ENCODE data around the gene FABP7.
A peak's percentile ranks its signal among the peaks of the same experiment; 100 is the strongest.
"Not testable (repeated sequence)": the region's sequence is repeated elsewhere in the genome, so short reads cannot be mapped to it uniquely, and the experiment has no call there.

FABP7 gene

DNA sequence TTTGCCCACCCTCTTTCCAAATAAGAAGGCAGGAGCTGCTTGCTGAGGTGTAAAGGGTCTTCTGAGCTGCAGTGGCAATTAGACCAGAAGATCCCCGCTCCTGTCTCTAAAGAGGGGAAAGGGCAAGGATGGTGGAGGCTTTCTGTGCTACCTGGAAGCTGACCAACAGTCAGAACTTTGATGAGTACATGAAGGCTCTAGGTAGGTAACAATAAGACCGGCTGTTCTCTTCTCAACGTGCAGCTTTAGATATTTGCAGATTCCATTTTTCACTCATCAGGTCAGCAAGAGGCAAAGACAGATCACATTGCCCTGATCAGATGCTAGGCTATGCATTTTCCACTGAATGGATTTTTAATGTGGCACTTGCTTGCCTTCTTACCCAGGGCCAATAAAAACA lies at the start of gene FABP7:
TSS of gene FABP7 (plus strand) at position 50 of the 400 bp plus-strand sequence. CDS start at position 129, 79 bp downstream.
- DNase-seq, result no peak

DNA sequence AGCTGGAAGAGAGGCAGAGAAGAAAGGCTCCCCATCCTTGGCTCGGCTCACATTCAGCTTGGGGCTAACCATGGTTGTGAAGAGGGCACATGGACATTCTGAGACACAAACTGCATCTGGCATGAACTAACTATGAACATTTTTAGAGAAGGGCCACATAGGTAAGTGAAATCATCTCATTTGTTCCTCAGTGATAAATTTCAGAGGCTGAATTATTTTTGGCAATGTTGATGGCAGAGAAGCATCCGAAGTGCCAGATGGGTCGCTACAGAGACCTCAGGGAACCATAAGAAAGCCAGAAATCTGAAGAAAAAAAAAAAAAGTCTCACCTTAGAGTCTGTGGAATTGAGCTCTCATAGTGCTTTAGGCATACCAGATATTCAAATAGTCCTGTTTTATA lies 49.2 kb upstream of the FABP7 start:
- DNase-seq, result no peak

DNA sequence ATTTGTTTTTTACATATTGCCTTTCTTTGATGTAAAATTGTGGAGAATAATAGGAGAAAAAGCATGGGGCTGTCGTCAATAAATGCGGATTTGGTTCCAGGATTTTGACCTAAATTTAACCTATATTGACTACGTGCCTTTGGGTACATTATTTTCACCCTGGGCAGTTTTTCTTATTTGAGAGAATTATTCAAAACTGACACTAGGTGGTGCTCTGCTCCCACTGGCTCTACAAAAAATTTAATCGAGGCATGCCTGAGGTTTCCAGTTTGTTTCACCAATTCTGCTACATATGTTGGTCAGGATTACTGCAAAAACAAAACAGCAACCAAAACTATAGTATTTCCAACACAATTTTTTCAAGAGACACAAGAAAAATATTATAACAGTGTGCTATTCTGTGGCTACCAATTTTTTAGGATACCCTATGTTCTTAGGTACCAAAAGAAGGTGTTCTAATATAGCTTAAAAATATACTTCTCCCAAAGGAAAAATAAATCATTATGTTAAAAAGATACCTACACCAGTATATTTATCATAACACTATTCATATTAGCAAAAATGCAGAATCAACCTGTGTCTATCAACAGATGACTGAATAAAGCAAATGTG lies 48.6 kb upstream of the FABP7 start:
- peak; percentile 43 for DNase-seq

DNA sequence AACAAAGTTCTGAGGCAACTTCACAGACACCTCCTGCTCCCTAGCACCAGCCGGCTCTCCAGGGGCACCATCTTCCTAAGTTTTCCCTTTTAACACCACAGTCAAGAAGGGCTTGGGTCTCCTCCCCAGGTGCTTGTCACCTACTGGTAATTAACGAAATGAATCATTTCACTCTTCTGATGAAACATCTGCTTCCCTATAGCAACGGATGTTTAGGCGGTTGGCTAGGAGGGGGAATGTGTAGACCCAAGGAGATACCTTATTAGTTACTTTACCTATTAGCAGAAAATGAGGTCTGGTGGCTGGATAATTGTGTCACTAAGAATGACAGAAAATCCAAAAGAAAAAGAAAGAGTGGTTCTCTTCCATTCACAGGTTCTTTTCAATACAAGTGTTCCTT lies 46.3 kb upstream of the FABP7 start:
- DNase-seq, result no peak

DNA sequence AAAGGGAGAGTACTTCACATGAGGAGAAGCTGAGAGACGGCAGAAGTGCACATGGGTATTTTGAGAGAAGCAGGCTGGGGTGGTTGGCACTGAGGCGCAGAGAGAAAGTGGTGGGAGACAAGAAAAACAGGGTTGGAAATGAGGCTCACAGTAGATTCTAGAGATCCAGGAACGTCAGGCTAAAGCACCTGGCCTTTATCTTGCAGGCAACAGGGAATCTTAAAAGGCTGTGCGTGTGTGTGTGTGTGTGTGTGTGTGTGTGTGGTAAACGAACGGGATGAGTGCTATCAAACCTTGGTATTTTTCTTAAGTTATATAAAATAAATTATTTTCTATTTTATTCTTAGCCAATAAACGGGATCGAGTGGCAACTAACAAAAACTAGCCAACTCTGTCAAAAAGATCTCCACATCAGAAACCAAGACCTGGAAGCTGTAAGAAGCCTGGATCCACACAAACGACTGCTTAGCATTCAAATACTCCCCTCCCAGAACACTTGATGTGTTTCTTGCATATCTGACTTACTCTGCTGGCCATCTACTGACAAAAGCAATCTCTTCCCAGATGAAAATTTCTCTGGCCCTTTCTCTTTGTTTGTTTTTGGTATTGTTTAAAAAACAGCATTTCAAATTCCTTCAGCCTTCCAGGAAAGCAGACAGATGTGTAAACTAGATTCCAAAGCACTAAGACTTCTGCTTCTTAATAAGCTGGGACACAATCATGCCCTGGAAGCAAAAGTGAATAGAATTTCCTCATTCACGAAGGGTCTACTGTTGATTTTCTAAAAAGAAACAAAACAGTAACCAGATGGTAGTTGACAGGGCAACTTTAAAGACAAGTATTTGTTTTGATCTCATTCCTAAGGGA lies 44.8 kb upstream of the FABP7 start:
- DNase-seq, result no peak

DNA sequence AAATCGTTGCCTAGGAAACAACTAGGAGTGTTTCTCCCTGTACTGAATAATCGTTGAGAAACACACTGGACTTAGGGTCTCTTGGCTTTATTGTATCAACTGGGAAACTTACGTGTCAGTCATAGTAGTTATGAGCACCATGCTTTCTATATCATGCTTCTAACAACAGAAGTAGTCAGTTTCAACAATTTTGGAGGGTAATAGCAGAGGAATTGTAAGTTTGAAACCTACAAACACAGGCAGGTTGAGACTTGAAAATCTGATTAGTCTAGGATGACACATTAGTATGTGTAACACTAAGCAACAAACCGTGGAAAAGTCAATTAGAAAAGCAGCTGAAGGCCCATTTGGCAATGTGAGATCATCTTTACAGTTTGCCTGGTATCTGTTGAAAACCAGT lies 43.9 kb upstream of the FABP7 start:
- no peak for DNase-seq

DNA sequence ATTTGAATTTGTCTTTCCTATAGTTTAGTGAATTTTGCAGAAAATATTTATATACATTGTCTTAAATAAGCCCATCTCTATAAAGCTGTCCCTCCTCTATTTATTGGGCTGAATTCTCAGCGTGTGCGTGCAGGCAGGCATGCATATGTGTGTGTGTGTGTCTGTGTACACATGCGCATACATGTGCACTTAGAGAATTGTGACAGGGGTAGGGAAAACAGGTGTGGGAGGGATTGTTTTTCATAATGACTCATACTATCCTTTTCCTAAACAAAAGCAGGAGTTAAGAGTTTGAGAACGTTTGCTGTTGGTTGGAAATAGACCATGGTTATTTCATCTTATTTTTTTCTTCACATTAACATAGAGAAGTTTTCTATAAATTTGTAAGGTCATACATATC lies 43.4 kb upstream of the FABP7 start:
- no peak for DNase-seq

DNA sequence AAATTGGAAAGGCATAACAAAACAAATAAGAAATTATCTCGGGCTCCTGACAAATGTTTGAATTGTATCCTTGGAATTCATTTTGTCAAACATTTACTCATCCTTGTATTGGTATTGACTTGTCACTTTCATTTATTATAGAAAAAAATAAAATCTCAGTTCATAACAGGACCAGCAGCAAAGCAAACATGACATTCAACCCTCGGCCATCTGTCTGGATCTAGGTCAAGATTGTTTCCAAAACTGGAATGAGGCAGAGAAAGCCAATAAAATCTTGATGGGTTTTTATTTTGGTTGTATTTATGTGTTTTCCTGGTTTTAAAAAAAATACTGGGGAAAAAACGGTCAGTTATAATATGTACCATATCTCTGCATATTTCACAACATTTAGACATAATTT lies 42.9 kb upstream of the FABP7 start:
- DNase-seq, result no peak

DNA sequence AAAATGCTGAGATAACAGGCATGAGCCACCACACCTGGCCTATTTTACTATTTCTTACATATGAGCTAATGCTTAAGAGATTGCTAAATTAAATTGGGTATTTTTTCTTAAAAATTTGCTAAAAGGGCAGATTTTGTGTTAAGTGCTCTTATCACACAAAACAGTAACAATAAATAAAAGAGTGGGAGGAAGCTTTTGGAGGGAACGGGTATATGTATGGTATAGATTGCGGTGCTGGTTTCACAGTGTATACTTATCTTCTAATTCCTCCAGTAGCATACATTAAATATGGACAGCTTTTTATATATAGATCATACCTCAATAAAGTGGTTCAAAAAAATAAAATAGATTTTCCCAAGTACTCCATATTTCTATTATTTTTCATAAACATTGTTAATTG lies 39.4 kb upstream of the FABP7 start:
- no peak for DNase-seq

DNA sequence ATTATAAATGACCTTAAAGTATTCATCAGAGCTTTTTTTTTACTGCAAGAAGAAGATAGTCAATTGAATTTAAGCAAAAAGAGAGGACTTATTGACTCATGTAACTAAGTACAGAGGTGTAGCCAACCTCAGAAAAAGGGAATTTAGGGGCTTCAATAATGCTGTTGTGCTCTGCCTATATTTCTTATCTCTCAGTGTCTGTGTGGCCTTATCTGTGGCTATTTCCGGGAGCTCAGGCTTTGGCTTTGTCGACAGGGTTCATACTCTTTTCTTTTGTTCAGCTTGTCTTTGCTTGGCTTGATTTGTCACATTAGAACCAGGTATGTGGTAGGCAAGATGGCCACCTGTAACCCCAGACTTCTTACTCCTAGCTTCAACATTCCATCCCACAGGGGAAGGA lies 38.6 kb upstream of the FABP7 start:
- DNase-seq, result no peak

DNA sequence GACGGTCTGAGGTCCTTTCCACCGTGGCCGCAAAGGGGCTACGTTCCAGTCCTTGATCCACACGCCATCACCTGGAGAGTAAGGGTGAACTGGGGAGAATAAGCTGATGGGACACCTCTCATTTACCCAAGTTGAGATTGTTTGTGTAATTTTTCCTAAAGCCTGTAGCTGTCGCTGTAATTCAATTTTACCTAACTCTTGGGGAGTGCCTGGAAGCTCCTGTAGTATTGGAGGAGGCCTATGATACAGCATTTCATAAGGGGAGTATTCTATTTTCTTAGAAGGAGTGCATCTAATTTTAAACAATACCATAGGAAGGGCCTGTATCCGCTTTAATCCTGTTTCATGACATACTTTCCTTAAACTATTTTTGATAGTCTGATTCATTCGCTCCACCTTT lies 35.3 kb upstream of the FABP7 start:
- DNase-seq, result peak; percentile 28

DNA sequence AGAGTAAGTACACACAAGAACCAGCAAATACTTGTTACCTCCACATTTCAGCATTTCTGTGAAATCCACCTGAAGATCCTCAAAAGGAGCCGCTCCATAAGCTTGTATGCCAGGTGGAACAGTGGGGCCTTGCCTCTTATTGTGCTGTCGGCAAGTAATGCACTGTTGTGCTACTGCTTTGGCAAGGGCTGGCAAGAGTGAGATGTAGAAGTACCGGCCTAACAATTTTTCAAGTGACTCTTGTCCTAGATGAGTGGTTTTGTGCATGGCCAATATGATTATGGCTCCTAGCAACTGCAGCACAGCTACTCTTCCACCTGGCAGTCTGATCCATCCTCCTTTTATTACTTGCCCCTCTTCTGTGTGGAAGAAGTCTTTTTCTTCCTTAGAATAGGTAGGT lies 34.7 kb upstream of the FABP7 start:
- DNase-seq, result not testable (repeated sequence)

DNA sequence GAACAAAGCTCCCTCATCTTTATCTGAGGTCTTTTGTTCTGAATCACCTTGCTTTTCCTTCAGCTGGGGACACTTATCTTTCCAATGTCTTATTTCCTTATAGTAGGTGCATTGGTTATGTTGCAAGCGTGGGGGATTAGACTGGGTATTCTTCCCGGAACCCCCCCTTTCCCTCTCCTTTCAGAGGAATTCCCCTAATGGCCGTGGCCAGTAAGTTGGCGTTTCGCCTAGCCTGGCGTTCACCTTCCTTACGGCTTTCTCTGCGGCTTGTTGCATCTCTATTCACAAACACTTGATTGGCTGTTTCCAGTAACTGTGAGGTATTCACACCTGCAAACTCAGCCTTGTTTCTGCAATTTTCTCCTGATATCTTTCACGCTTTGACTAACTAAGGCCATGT lies 32.8 kb upstream of the FABP7 start:
- no peak for DNase-seq

DNA sequence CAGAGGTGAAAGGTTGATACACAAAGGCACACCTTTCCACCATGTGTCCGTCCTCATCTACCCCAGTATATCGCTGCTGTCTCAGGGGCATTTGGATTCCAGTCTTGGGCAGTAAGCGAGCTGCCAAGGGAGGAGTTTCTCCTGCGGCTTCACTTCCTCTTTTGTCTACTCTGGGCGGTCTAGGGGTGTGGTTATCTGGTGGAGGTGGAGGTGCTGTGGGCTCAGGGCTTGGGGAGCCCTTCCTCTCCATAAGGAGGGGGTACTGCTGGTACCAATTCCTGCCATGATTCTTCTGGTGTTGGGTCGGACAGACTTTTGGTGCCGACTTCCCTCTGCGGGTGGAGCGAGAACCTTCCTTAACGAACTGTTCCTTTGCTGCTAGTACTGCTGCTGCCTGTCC lies 31.9 kb upstream of the FABP7 start:
- DNase-seq, result peak; percentile 36

DNA sequence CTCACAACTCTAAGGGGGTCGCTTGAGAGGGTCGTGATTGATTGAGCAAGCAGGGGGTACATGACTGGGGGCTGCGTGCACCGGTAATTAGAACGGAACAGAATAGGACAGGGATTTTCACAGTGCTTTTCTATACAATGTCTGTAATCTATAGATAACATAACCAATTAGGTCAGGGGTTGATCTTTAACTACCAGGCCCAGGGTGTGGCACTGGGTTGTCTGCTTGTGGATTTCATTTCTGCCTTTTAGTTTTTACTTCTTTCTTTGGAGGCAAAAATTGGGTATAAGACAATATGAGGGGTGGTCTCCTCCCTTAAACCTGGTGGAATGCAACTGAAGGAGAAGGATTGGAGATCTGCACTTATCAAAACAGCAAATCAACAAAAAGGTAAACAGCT lies 30.6 kb upstream of the FABP7 start:
- DNase-seq, result not testable (repeated sequence)

DNA sequence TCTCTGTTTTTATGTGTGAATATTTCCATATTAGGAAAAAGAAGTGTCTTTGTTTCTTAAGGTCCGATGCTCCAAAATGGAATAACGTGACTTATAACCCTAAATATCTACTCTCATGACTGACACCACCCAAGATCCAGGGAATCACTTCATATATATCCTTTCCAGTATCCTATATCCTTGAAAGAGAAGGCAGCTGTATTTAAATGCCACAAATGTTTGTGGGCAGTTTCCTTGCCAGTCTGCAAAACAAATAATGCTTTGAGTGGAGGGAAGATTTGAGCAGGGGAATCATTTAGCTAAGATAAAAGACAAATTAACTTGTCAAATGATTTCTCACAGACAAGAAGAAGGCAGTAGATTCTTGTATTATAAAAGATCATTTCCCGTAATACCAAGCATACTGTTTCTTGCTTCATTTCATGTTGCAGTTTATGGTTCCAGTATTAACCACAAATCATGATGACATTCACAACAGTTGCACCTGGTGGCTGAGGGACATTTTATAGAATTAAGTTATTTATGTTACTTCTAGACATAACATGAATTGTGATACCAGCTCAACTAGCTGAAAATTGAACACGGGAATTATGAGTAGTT lies 30.0 kb upstream of the FABP7 start:
- DNase-seq, result no peak

DNA sequence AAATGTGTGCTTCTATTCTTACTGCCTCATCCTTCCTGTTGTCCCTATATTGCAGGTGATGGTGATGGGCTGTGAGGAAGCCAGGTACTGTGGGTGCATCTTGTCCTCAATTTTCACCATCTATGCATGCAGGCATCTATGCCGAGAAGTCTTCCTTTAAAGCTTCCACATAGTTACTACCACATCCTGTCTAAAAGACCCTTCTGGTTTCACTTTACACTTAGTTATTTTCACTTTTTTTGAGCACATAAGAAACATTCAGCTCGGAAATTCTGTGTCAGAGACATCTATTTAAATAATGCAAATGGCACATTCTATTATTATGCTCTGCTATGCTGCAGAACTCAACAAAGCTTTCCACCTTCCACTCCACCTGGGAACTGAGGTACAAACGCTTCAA lies 28.2 kb upstream of the FABP7 start:
- DNase-seq, result peak; percentile 8

DNA sequence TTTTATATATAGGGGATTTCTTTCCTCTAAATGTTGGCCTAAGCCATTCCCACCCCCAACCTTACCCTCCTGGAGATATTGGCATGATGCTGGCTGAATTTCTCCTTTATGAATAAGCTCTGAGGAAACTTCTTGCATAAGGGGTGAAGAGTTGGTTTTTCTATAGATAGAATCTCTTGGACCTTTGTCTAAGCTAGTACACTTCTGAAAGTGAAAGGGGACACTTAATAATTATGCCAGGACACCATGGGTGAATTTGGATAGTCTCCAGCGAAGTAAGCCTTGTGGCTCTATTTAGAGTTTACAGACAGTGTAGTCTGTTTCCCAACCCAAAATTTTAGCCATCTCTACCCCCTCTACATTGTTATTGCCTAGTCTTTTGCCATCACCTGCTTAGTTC lies 27.1 kb upstream of the FABP7 start:
- peak; percentile 60 for DNase-seq

DNA sequence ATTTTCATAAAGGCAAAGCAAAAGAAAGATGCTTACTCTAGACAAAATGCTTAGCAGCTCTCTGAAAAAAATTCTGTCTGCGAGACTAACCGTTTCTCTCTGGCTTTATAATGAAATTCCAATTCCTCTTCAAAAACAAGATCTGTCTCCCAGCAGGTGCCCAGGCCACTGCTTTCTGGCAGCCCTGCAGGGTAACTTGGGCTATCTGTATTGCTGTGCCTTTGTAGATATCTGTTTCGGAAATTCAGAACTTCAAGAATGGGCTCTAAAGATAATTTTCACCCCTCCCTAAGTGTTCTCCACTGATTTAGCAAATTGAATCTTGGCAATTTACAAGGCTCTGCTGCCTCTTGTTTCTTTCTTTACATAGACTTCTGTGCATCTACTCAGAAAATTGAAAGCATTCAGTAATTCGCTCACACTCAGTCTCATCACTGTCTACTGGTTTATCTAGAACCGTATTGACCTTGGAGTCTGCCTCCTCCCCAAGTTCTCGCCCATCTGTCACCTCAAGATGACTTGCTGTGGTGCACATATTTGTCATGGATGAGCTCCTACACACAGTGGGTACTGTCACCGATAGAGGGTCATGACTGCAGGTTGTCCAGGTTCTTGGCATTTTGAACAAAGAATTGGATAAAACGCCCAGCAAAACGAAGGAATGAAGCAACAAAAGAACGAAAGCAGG lies 26.4 kb upstream of the FABP7 start:
- no peak for DNase-seq

DNA sequence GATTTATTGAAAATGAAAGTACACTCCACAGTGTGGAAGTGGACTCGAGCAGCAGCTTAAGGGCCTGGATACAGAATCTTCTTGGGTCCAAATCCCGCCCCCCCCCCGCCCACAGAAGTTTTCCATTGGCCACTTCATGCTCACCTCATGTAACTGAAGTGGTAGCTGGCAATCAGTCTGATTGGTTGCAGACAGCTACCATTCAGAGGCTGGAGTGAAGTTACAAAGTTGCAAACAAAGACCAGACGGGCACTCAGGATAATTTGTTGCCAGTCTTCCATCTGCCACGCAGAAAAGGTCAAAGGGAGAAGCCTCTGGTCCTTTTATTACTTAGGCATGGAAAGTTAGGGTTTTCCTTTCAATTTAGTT lies 25.8 kb upstream of the FABP7 start:
- DNase-seq, result peak; percentile 8

DNA sequence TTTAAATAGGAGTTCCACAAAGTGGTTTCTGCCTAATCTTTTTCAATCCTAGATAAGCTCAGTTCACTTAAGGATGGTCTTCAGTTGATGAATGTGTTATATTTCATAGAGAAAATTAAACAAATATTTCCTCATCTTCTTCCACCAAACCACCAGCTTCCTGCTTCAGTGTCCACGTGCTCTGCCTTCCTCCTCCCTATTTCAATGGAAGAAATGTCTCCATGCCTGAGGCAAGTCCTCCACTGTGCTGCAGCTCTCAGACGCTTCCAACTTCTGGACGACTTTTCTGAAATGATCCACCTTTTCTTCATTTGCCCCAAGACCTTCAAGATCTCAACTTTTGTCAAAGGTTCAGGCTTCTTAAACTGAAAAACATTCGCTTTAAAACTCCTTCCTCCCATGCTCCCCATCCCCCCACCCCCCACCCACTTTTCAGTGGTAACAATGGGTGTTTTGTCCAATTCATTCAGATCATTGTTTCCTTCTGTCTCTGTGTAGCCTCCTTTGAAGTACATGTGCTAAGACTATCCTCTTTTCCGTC lies 25.3 kb upstream of the FABP7 start:
- peak; percentile 36 for DNase-seq

DNA sequence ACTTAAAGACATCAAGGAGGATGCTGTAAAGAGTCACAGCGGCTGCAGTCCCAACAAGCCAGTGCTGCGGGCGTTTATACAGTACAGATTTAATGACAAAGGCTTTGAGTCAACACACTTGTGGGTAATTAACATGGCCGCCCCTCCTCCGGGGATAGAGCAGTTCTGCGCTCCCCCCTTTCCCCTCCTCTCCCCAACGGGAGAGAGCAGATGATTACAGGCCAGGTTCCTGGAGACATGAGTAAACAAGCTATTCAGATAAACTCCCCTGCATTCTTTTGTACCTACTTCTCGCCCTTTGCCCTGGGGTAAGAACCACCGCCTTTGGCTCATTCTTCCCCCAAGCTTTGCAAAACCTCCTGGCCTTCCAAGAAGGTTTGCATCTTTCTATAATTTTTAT lies 23.6 kb upstream of the FABP7 start:
- no peak for DNase-seq

DNA sequence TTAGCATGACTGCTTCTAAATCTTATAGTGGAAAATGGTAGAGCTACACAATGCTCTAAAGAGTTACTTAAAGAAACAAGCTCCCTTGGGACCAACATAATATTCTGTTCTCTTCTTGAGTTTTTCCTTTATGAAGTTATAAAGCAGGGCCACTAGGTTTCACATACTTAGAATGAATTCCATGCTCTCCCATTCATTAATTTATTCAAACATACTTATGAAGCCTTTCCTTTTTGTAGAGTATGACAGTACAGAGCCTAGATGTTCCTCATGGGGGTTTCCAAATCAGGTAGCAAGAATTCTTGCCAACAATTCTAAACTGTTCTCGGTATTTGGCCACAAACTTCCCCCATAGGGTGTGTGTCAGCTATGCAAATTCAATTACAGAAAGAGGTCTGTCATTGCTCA lies 20.6 kb upstream of the FABP7 start:
- DNase-seq, result peak; percentile 93

Data from inflammatory macrophage treated with lipopolysaccharide for 4 hours (primary cell).